NT2/D1 (cell line): Measurements from ENCODE around the gene SORBS1.

ENCODE experiments used
- SUZ12 ChIP-seq: IDR thresholded peaks from 2 replicates; pipeline ENCODE4 v1.6.1; 2011; ENCODE audit not compliant: insufficient read length, insufficient read depth; ENCODE audit errors: extremely low read depth
- YY1 ChIP-seq: IDR thresholded peaks from 2 replicates; pipeline ENCODE4 v1.6.1; 2011; ENCODE audit not compliant: insufficient read length, insufficient read depth
- ZNF274 ChIP-seq: IDR thresholded peaks from 2 replicates; pipeline ENCODE4 v1.6.1; 2011; ENCODE audit warnings: mild to moderate bottlenecking, low read depth, low read length

GRCh38 chr10:95339863-95340262 is 221.3 kb downstream of the SORBS1 start:
- TF ChIP-seq SUZ12, result no peak
- no peak for TF ChIP-seq YY1
- TF ChIP-seq ZNF274, result no peak
